Neural crest cell (in vitro differentiated cells): ENCODE data around the gene LPIN2. TPM values are rescaled to one million over a fixed set of nuclear protein-coding genes. Genes with fewer than 3 reads are reported as not detected.

Source experiments
- DNase-seq: peaks from one replicate; pipeline ENCODE4 v3.0.0; 2021; ENCODE audit warnings: low read depth, mixed read lengths, low spot score
- H3K27ac Mint-ChIP-seq: one replicate; pipeline ENCODE4 v1.8.0; 2021; ENCODE audit warnings: mild to moderate bottlenecking, mixed read lengths; ENCODE audit not compliant: unreplicated experiment
- H3K27me3 Mint-ChIP-seq: 2 replicates; pipeline ENCODE4 v1.8.0; 2021; ENCODE audit warnings: low read depth, mild to moderate bottlenecking, mixed read lengths
- H3K36me3 Mint-ChIP-seq: 2 replicates; pipeline ENCODE4 v1.8.0; 2021; ENCODE audit warnings: low read depth, mild to moderate bottlenecking, mixed read lengths
- H3K4me1 Mint-ChIP-seq: 2 replicates; pipeline ENCODE4 v1.8.0; 2021; ENCODE audit warnings: mixed read lengths
- H3K4me3 Mint-ChIP-seq: one replicate; pipeline ENCODE4 v1.8.0; 2021; ENCODE audit warnings: mild to moderate bottlenecking, mixed read lengths
- H3K9me3 Mint-ChIP-seq: 2 replicates; pipeline ENCODE4 v1.8.0; 2021; ENCODE audit warnings: mixed read lengths
- total RNA-seq: library from RNA; stranded (reverse); gene quantifications from 2 replicates; pipeline ENCODE4 v1.2.1, GENCODE V29; 2021
- TF ChIP-seq, protein P1 (sequence below): fragments of 200-600 bp; sonication (generic); conservative IDR thresholded peaks from 2 replicates; pipeline ENCODE4 v1.5.0; 2021; ENCODE audit warnings: antibody characterized with exemption, mild to moderate bottlenecking

The LPIN2 gene
- total RNA-seq, 1 donor from 2014 or later = 22.6 TPM

DNA sequence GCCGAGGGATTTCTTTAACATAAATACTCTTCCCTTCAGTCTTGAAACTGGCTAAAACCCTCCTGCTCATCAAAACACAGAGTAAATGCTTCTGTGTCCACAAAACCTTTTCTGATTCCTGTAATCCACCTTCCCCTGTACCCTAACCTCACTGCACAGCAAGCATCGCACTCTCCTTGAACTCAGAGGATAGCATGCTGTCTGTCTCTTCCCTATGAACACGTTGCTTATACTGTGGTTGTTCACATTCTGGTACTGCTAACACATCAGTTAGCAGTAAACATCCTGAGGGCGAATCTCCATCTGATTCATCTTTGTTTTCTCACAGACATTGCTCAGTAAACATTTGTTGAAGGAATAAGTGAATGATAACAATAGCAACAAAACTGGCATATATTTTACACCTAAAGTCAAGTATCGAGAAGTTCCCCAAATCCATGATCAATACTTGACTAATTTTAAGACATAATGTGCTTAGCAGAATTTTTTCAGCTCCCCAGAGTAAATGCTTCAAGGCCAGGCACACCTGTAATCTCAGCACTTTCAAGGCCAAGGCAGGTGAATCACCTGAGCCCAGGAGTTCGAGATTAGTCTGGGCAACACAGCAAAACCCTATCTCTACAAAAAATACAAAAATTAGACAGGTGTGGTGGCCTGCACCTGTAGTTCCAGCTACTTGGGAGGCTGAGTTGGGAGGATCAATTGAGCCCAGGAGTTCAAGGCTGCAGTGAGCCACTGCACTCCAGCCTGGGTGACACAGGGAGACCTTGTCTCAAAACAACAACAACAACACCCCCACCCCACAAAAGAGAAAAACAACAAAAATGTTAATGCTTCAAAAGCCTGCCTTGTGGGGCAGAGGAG is 45.6 kb upstream of the LPIN2 start:
- DNase-seq = no peak
- Mint-ChIP-seq H3K4me3 (no peak overlapping the region), H3K27me3 (no peaks in the 10 kb centered on the region), H3K27ac (peak overlapping the region; percentile 37), H3K9me3 (peaks cover 5% of the 10 kb centered on the region), H3K4me1 (peaks cover 43% of the 10 kb centered on the region), H3K36me3 (peaks cover 5% of the 10 kb centered on the region)
- TF ChIP-seq, protein P1, sequence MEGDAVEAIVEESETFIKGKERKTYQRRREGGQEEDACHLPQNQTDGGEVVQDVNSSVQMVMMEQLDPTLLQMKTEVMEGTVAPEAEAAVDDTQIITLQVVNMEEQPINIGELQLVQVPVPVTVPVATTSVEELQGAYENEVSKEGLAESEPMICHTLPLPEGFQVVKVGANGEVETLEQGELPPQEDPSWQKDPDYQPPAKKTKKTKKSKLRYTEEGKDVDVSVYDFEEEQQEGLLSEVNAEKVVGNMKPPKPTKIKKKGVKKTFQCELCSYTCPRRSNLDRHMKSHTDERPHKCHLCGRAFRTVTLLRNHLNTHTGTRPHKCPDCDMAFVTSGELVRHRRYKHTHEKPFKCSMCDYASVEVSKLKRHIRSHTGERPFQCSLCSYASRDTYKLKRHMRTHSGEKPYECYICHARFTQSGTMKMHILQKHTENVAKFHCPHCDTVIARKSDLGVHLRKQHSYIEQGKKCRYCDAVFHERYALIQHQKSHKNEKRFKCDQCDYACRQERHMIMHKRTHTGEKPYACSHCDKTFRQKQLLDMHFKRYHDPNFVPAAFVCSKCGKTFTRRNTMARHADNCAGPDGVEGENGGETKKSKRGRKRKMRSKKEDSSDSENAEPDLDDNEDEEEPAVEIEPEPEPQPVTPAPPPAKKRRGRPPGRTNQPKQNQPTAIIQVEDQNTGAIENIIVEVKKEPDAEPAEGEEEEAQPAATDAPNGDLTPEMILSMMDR = no peak

DNA sequence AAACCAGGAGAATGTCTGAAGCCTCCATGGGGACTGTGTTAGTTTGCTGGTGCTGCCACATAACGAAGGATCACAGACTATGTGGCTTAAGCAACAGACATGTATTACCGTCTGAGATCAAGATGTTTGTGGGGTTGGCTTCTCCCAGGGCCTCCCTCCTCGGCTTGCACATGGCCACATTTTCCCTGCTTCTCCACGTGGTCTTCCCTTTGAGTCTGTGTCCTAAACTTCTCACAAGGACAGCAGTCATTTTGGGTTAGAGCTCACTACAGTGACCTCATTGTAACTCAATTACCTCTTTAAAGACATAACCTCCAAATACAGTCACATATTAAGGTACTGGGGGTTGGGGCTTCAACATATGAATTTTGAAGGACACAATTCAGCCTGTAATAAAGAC is 44.6 kb upstream of the LPIN2 start:
- no peak for DNase-seq
- Mint-ChIP-seq H3K36me3 (peaks cover 9% of the 10 kb centered on the region), H3K27ac (no peak overlapping the region), H3K9me3 (peaks cover 11% of the 10 kb centered on the region), H3K27me3 (no peaks in the 10 kb centered on the region), H3K4me1 (peaks cover 36% of the 10 kb centered on the region), H3K4me3 (no peak overlapping the region)
- TF ChIP-seq, protein P1 = no peak

DNA sequence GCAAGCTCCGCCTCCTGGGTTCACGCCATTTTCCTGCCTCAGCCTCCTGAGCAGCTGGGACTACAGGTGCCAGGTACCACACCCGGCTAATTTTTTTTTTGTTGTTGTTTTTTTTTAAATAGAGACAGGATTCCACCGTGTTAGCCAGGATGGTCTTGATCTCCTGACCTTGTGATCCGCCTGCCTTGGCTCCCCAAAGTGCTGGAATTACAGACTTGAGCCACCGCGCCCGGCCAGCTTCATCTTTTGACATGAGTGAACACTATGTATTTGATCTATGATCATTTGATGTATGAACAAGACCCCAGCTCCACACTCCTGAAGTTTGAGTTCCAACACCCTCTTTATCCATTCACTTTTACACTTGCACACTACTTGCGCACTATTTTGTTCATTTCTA is 43.4 kb upstream of the LPIN2 start:
- Mint-ChIP-seq H3K27me3 (no peaks in the 10 kb centered on the region), H3K36me3 (peaks cover 9% of the 10 kb centered on the region), H3K27ac (no peak overlapping the region), H3K4me1 (peaks cover 34% of the 10 kb centered on the region), H3K4me3 (no peak overlapping the region), H3K9me3 (peaks cover 11% of the 10 kb centered on the region)
- TF ChIP-seq, protein P1 = no peak
- no peak for DNase-seq

DNA sequence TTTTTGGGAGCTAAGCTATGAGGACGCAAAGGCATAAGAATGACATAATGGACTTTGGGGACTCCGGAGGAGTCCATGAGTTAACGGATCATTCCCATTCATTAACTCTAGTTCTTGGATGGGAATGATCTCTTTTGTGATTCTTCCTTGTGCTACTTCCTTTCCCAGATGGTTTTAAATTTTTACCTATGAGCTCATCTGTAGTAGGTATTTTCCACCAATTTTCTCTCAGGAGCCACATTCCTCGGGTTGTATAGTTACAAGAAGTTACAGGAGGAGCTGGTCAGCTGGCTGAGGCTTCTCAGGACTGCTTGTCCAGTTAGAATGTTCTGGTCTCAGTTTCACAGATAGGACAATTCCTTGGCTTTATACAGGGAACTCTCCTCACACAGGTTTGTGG is 42.9 kb upstream of the LPIN2 start:
- Mint-ChIP-seq H3K4me1 (peaks cover 30% of the 10 kb centered on the region), H3K27me3 (no peaks in the 10 kb centered on the region), H3K27ac (no peak overlapping the region), H3K9me3 (peaks cover 11% of the 10 kb centered on the region), H3K36me3 (peaks cover 9% of the 10 kb centered on the region), H3K4me3 (no peak overlapping the region)
- TF ChIP-seq, protein P1 = no peak
- DNase-seq = no peak

DNA sequence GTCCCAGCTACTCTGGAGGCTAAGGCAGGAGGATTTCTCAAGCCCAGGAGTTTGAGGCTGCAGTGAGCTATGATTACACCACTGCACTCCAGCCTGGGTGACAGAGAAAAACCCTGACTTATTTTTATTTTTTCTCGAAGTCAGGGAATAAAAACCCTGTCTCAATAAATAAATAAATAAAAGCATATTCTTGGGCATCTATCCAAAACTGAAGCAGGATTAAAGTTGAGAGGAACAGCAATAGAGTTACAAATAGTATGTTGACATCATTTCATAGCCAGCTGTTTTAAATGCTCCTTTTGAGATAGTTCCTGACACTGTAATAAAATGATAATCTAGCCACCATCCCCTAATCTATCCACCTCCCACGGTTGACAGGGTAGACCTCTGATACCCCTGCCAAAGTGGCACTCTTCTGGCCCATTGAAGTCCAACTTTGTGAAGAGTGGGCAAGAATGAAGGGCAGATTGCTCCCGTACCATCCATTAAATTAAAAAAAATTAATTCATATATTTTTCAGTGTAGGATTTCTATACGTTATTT is 42.3 kb upstream of the LPIN2 start:
- H3K4me1 Mint-ChIP-seq = peaks cover 24% of the 10 kb centered on the region
- peaks cover 9% of the 10 kb centered on the region for H3K36me3 Mint-ChIP-seq
- H3K27me3 Mint-ChIP-seq = no peaks in the 10 kb centered on the region
- H3K27ac Mint-ChIP-seq = no peak overlapping the region
- H3K4me3 Mint-ChIP-seq = no peak overlapping the region
- peaks cover 11% of the 10 kb centered on the region for H3K9me3 Mint-ChIP-seq
- no peak for DNase-seq
- TF ChIP-seq, protein P1 = no peak
